K562 (cell line): ENCODE data around the gene MEF2B. TPM values are rescaled to one million over a fixed set of nuclear protein-coding genes. Genes with fewer than 3 reads are reported as not detected.
A peak's percentile ranks its signal among the peaks of the same experiment; 100 is the strongest.

ENCODE experiments used
- ATAC-seq: fragments of 200-7000 bp; cut with Tn5 transposase; 3 replicates; pipeline ENCODE4 v1.9.1; 2020; ENCODE audit warnings: moderate library complexity
- BruUV-seq: library from RNA; stranded (reverse); fragments of 400-500 nt; replicated peaks from 2 replicates; lab custom pipeline; 2021; lab: Mats Ljungman, UMichigan
- CTCF ChIA-PET: fragments of 300-600 bp; formaldehyde crosslinking; extraction: SDS; loops from one replicate; lab custom pipeline; 2021; ENCODE audit warnings: low intra/inter-chr PET ratio; lab: Yijun Ruan, JAX
- POLR2A ChIA-PET: fragments of 300-600, 350-650 bp; sonication (Branson Sonifier 250); formaldehyde crosslinking; extraction: SDS; loops from one replicate; lab custom pipeline; 2021; ENCODE audit warnings: antibody characterized with exemption, inconsistent platforms; lab: Yijun Ruan, JAX
- DNase-seq, 4 experiments: peaks; one replicate each; pipeline versions ENCODE4 v3.0.0 to v3.0.0-alpha.2; 2011 to 2018; ENCODE audit warnings: low spot score in 3 of 4, mixed read lengths in 3 of 4; ENCODE audit errors: extremely low read depth in 1 of 4
- FAIRE-seq: peaks from 2 replicates; lab custom pipeline; 2011; peaks lifted over from hg19 to GRCh38; lab: Jason Lieb, UNC
- H2AFZ ChIP-seq: 2 replicates; pipeline ENCODE4 v1.6.0; 2011; ENCODE audit warnings: low read depth, low read length, control low read depth, inconsistent platforms
- H3K27ac ChIP-seq: fragments of 200-600 bp; 3 replicates; pipeline ENCODE4 v1.8.0; 2011; ENCODE audit warnings: low read depth, mild to moderate bottlenecking, control low read depth, inconsistent platforms, low read length, moderate library complexity, mixed read lengths; ENCODE audit errors: extremely low read depth
- H3K27me3 ChIP-seq, 2 experiments: fragments of 300-600 bp in 1 of 2; 2 replicates in 1 of 2; 3 replicates in 1 of 2; pipeline versions ENCODE4 v1.6.0 to v1.8.0; 2011; ENCODE audit warnings: inconsistent platforms in 2 of 2, low read length in 2 of 2, mild to moderate bottlenecking in 1 of 2, mixed read lengths in 1 of 2, moderate library complexity in 1 of 2; ENCODE audit not compliant: control insufficient read depth in 2 of 2, insufficient read depth in 2 of 2
- H3K36me3 ChIP-seq: fragments of 300-600 bp; 3 replicates; pipeline ENCODE4 v1.8.0; 2011; ENCODE audit warnings: mild to moderate bottlenecking, low read length, inconsistent platforms; ENCODE audit not compliant: control insufficient read depth, insufficient read depth
- H3K4me1 ChIP-seq, 2 experiments: fragments of 200-600 bp in 1 of 2; replicated peaks in 1 of 2; 2 replicates in 1 of 2; 3 replicates in 1 of 2; pipeline versions ENCODE4 v1.5.1 to v1.8.0; 2011; ENCODE audit warnings: inconsistent platforms in 2 of 2, low read length in 2 of 2, mild to moderate bottlenecking in 1 of 2, mixed read lengths in 1 of 2, moderate library complexity in 1 of 2; ENCODE audit not compliant: control insufficient read depth in 2 of 2, insufficient read depth in 2 of 2
- H3K4me2 ChIP-seq: 2 replicates; pipeline ENCODE4 v1.6.1; 2011; ENCODE audit warnings: low read length, control low read depth, inconsistent platforms, mixed read lengths; ENCODE audit not compliant: insufficient read depth
- H3K4me3 ChIP-seq: fragments of 200-600 bp; sonication (generic), shearing (Covaris generic); 2 replicates; pipeline ENCODE4 v1.5.1; 2016; ENCODE audit warnings: control low read depth, inconsistent platforms
- H3K79me2 ChIP-seq: fragments of 200-600 bp; 3 replicates; pipeline ENCODE4 v1.8.0; 2011; ENCODE audit warnings: low read length, inconsistent platforms; ENCODE audit not compliant: control insufficient read depth, insufficient read depth
- H3K9ac ChIP-seq, 2 experiments: 2 replicates each; pipeline versions ENCODE4 v1.6.0 to v1.6.1; 2011; ENCODE audit warnings: low read depth in 2 of 2, low read length in 2 of 2, control low read depth in 1 of 2, inconsistent platforms in 1 of 2, mild to moderate bottlenecking in 1 of 2, mixed read lengths in 1 of 2; ENCODE audit not compliant: insufficient read depth in 1 of 2
- H3K9me1 ChIP-seq: one replicate; pipeline ENCODE4 v1.6.0; 2011; ENCODE audit warnings: inconsistent platforms, mild to moderate bottlenecking, low read length, moderate library complexity; ENCODE audit not compliant: control insufficient read depth, insufficient read depth
- H3K9me3 ChIP-seq: replicated peaks from 2 replicates; pipeline ENCODE4 v1.5.1; 2011; ENCODE audit warnings: low read depth, low read length, inconsistent platforms; ENCODE audit not compliant: control insufficient read depth, insufficient read depth
- H4K20me1 ChIP-seq: replicated peaks from 2 replicates; pipeline ENCODE4 v1.6.1; 2011; ENCODE audit warnings: low read length, inconsistent platforms, mixed read lengths; ENCODE audit not compliant: control insufficient read depth, insufficient read depth
- POLR2A ChIP-seq: fragments of 450-650 bp; conservative IDR thresholded peaks from 2 replicates; pipeline ENCODE4 v1.6.1; 2016
- POLR2G ChIP-seq: fragments of 200-400 bp; formaldehyde crosslinking; IDR thresholded peaks from 2 replicates; pipeline ENCODE4 v1.6.1; 2017; ENCODE audit warnings: low read depth, mild to moderate bottlenecking, antibody characterized with exemption, low read length, moderate library complexity
- SAFB2 ChIP-seq: fragments of 200-400 bp; formaldehyde crosslinking; IDR thresholded peaks from 2 replicates; pipeline ENCODE4 v1.6.1; 2018; ENCODE audit warnings: borderline replicate concordance, low read length, low read depth, moderate library complexity; ENCODE audit not compliant: severe bottlenecking
- WHSC1 ChIP-seq: IDR thresholded peaks from one replicate; pipeline ENCODE4 v1.6.1; 2012; ENCODE audit warnings: low read length, control low read depth, inconsistent platforms
- WGBS: fragments of 100-300 bp; shearing (Covaris generic); methylation state at CpG from one replicate; pipeline ENCODE4 v1.1.6; 2016; ENCODE audit warnings: low coverage, mixed read lengths; ENCODE audit not compliant: insufficient coverage; ENCODE audit errors: missing lambda C conversion rate; 5-methylcytosine and 5-hydroxymethylcytosine counted together
- in situ Hi-C: fragments of 300-500 bp; cut with MboI; formaldehyde crosslinking; loops from 4 replicates; pipeline ENCODE4 v1.15.0; 2018; ENCODE audit warnings: inconsistent platforms, mixed read lengths
- intact Hi-C: fragments of 100-400 bp; cut with micrococcal nuclease; formaldehyde crosslinking; loops from 2 replicates; pipeline ENCODE4 v1.14.2; 2022
- polyA plus RNA-seq, 8 experiments: library from polyadenylated mRNA; depleted of rRNA in 4 of 8; stranded (reverse) in 5 of 8; unstranded in 3 of 8; fragments of >200 nt; fragmentation: Nextera tagmentation in 2 of 8; fragmentation: Illumina TruSeq in 1 of 8; extraction: Ambion mirVana in 2 of 8; extraction: Trizol in 1 of 8; gene quantifications; 2 replicates each; pipeline versions ENCODE4 v1.2.1 to v1.2.3, GENCODE V29; 2011 to 2014; ENCODE audit warnings: inconsistent platforms in 1 of 8, missing spikeins in 1 of 8
- total RNA-seq, 7 experiments: library from RNA; depleted of rRNA in 6 of 7; stranded (reverse); fragments of >200 nt in 6 of 7; fragmentation: Illumina TruSeq in 2 of 7; extraction: Trizol in 2 of 7; gene quantifications; 2 replicates each; pipeline versions ENCODE4 v1.2.1 to v1.2.3, GENCODE V29; 2011 to 2021; ENCODE audit warnings: low replicate concordance in 1 of 7
- TF ChIP-seq, protein P1 (sequence below), 2 experiments: fragments of 450-650 bp in 1 of 2; sonication (generic) in 1 of 2; formaldehyde crosslinking in 1 of 2; IDR thresholded peaks in 1 of 2; conservative IDR thresholded peaks in 1 of 2; 2 replicates each; pipeline versions ENCODE4 v1.6.1 to v1.8.1; 2016 to 2023; ENCODE audit warnings: mild to moderate bottlenecking in 2 of 2, moderate library complexity in 2 of 2, inconsistent platforms in 1 of 2, missing genetic modification reagents in 1 of 2

The MEF2B gene
- total and polyA plus RNA-seq, 9 of the 15 experiments (the other 6 are each of a cell fraction or from before 2014, with no cell fraction given): 0.14 to 1.9 (median 0.71) TPM; not detected in 3

DNA sequence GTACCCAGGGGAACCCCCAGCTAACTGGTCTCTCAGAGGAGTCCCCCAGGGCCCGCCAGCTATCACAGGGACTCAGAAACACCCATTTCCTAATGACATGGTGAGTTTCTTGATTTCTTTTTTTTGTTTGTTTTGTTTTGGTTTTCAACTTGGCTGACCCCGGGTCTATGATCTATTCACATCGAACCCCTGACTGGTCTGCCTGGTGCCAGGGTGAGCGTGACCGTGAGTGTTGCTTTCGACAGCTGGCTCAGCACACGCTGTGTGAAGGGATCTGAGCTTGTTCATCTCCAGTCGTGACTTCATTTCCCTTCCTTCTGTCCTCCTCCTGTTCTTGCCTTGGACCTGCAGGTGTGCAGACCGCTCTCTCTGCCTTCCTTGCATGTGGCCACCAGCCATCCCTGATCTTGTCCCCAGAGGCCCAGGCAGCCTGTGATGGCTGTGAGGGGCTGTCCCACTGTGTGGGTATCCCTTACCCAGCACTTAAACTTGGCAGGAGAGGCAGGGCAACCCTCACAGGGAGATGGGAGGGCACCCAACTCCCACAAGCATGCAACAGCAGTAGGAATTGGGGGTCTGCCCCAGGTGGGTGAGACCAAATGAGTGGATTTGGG is 58.0 kb downstream of the MEF2B start:
- TF ChIP-seq, protein P1, sequence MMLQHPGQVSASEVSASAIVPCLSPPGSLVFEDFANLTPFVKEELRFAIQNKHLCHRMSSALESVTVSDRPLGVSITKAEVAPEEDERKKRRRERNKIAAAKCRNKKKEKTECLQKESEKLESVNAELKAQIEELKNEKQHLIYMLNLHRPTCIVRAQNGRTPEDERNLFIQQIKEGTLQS (IDR thresholded peaks at IDR 0.05): no peak
- TF ChIP-seq, protein P1 (CRISPR knock-in tag; conservative IDR thresholded peaks at IDR 0.05): no peak
- peak; percentile 52 for TF ChIP-seq POLR2G
- TF ChIP-seq SAFB2: no peak
- peak; percentile 65 for TF ChIP-seq WHSC1
- 0 out of 2 replicates have a peak, but pooled peaks have one; percentile 23 for TF ChIP-seq POLR2A
- H3K27ac ChIP-seq: no peak overlapping the region
- no peak for DNase-seq
- H3K9me3 ChIP-seq: no peaks in the 10 kb centered on the region
- ChIA-PET CTCF (interaction anchor here (0.9 to 1.2 kb wide), 2 partner anchors 58 to 61 kb away, joined by 6 to 9 read pairs; no protein-coding TSS in a partner anchor), POLR2A (interaction anchor here (0.6 to 0.7 kb wide), 2 partner anchors 51 to 187 kb away, joined by 3 to 4 read pairs; no protein-coding TSS in a partner anchor)
- TSS peak; percentile 23 for BruUV-seq
- H3K4me3 ChIP-seq: no peak overlapping the region
- 82% methylated on average over 8 of the region's 9 CpGs for WGBS
- H3K4me1 ChIP-seq: peaks cover 12 to 31% of the 10 kb centered on the region in 2 experiments; a peak in 4 of 5 replicates
- H3K9ac ChIP-seq: peak overlapping the region in 1 of 2 experiments; percentile 81; a peak in 2 of 4 replicates
- peaks cover 16% of the 10 kb centered on the region; the same call in 1 of the 3 replicates for H3K36me3 ChIP-seq
- H4K20me1 ChIP-seq: 0 out of 2 replicates have a peak, but pooled peaks cover 2% of the 10 kb centered on the region
- in situ Hi-C loops: no loop called here
- ATAC-seq: no peak
- H3K9me1 ChIP-seq: peaks cover 4% of the 10 kb centered on the region
- no peaks in the 10 kb centered on the region for H3K27me3 ChIP-seq
- intact Hi-C loops: loop anchor here (2.0 kb wide), 2 partner anchors 51 to 59 kb away; no protein-coding TSS in a partner anchor
- no peak for FAIRE-seq
- H3K79me2 ChIP-seq: no peaks in the 10 kb centered on the region
- no peak overlapping the region for H2AFZ ChIP-seq
- no peak overlapping the region for H3K4me2 ChIP-seq
